Activated CD8-positive, alpha-beta T cell treated with anti-CD3 and anti-CD28 coated beads for 36 hours (primary cell): Measurements from ENCODE around the gene HERC5. TPM values are rescaled to one million over a fixed set of nuclear protein-coding genes. Genes with fewer than 3 reads are reported as not detected.
A peak's percentile ranks its signal among the peaks of the same experiment; 100 is the strongest.

Source experiments
- ATAC-seq: fragments of 200-7000 bp; cut with Tn5 transposase; one replicate; pipeline ENCODE4 v1.10.0; 2021; ENCODE audit warnings: mild to moderate bottlenecking, moderate library complexity
- CTCF ChIA-PET: fragments of 350-600 bp; sonication (Branson Sonifier 250); formaldehyde crosslinking; loops from one replicate; lab custom pipeline; 2021; ENCODE audit warnings: antibody characterized with exemption; lab: Charles Lee
- POLR2A ChIA-PET: fragments of 350-600 bp; sonication (Branson Sonifier 250); formaldehyde crosslinking; loops from one replicate; lab custom pipeline; 2021; ENCODE audit warnings: antibody characterized with exemption; lab: Charles Lee
- DNase-seq: peaks from one replicate; pipeline ENCODE4 v3.0.0-alpha.2; 2020
- H3K27ac Mint-ChIP-seq: one replicate; pipeline ENCODE4 v1.8.0; 2021; ENCODE audit warnings: mild to moderate bottlenecking, mixed read lengths
- H3K27me3 Mint-ChIP-seq: one replicate; pipeline ENCODE4 v1.8.0; 2021; ENCODE audit warnings: mixed read lengths
- H3K36me3 Mint-ChIP-seq: one replicate; pipeline ENCODE4 v1.8.0; 2021; ENCODE audit warnings: low read depth, mixed read lengths
- H3K4me1 Mint-ChIP-seq: one replicate; pipeline ENCODE4 v1.8.0; 2021; ENCODE audit warnings: low read depth, mixed read lengths
- H3K4me3 Mint-ChIP-seq: one replicate; pipeline ENCODE4 v1.8.0; 2021; ENCODE audit warnings: mild to moderate bottlenecking, moderate library complexity, mixed read lengths
- H3K9me3 Mint-ChIP-seq: one replicate; pipeline ENCODE4 v1.8.0; 2021; ENCODE audit warnings: mixed read lengths
- CTCF ChIP-seq: fragments of 200-600 bp; IDR thresholded peaks from one replicate; pipeline ENCODE4 v1.8.0; 2022; ENCODE audit warnings: antibody characterized with exemption, mild to moderate bottlenecking
- intact Hi-C: fragments of 100-400 bp; cut with micrococcal nuclease; formaldehyde crosslinking; loops from one replicate; pipeline ENCODE4 v1.10.0; 2022
- total RNA-seq, 2 experiments: library from RNA; stranded (reverse); gene quantifications; one replicate each; pipeline ENCODE4 v1.2.3, GENCODE V29; 2021

The HERC5 gene
- total RNA-seq, 2 experiments from 2014 or later = 10.2 to 10.5 TPM

- intact Hi-C loops = loop anchor here (10.0 kb wide), 1 partner anchor 166 kb away; the partner anchor contains the start of gene PPM1K
- no peaks in the 10 kb centered on the region for H3K36me3 Mint-ChIP-seq
- no peak for TF ChIP-seq CTCF
- ATAC-seq (no peak), DNase-seq (no peak)
- H3K4me3 Mint-ChIP-seq = no peak overlapping the region
- H3K4me1 Mint-ChIP-seq = peaks cover 3% of the 10 kb centered on the region
- no peaks in the 10 kb centered on the region for H3K27me3 Mint-ChIP-seq
- H3K27ac Mint-ChIP-seq = no peak overlapping the region
- ChIA-PET CTCF (interaction anchor here (1.0 kb wide), 1 partner anchor 73 kb away, joined by 4 read pairs; the partner anchor contains the start of gene HERC6), POLR2A (no interaction called here)
- peaks cover 2% of the 10 kb centered on the region for H3K9me3 Mint-ChIP-seq
These were observed 5.7 kb upstream of the HERC5 start for GRCh38 chr4:88451205-88451604.

GRCh38 chr4:88452912-88453311 lies 4.0 kb upstream of the HERC5 start:
- H3K27ac Mint-ChIP-seq = no peak overlapping the region
- ChIA-PET CTCF (no interaction called here), POLR2A (no interaction called here)
- H3K4me1 Mint-ChIP-seq = peaks cover 9% of the 10 kb centered on the region
- no peak for DNase-seq
- intact Hi-C loops = loop anchor here (10.0 kb wide), 1 partner anchor 168 kb away; the partner anchor contains the start of gene PPM1K
- no peak for TF ChIP-seq CTCF
- H3K27me3 Mint-ChIP-seq = peaks cover 3% of the 10 kb centered on the region
- ATAC-seq = no peak
- H3K36me3 Mint-ChIP-seq = peaks cover 3% of the 10 kb centered on the region
- H3K4me3 Mint-ChIP-seq = no peak overlapping the region
- peaks cover 2% of the 10 kb centered on the region for H3K9me3 Mint-ChIP-seq

GRCh38 chr4:88457307-88458103 lies 586 bp downstream of the HERC5 start:
- Mint-ChIP-seq H3K27me3 (peaks cover 5% of the 10 kb centered on the region), H3K27ac (peak overlapping the region; percentile 63), H3K36me3 (peaks cover 3% of the 10 kb centered on the region), H3K4me3 (peak overlapping the region; percentile 97), H3K4me1 (peaks cover 18% of the 10 kb centered on the region), H3K9me3 (peaks cover 2% of the 10 kb centered on the region)
- intact Hi-C loops = loop anchor here (5.0 to 10.0 kb wide), 2 partner anchors 75 to 173 kb away; partner anchors contain the start of gene PPM1K
- ATAC-seq = peak; percentile 51
- peak; percentile 37 for DNase-seq
- CTCF ChIA-PET = interaction anchor here (0.9 to 2.1 kb wide), 5 partner anchors 8 to 174 kb away, joined by 3 to 7 read pairs (median 4); partner anchors contain the start of genes HERC6 and PPM1K
- POLR2A ChIA-PET = interaction anchor here (0.6 to 1.7 kb wide), 5 partner anchors 21 to 174 kb away, joined by 3 to 11 read pairs (median 4); partner anchors contain the start of gene PPM1K
- no peak for TF ChIP-seq CTCF

- H3K4me1 Mint-ChIP-seq = peaks cover 18% of the 10 kb centered on the region
- peak overlapping the region; percentile 97 for H3K4me3 Mint-ChIP-seq
- TF ChIP-seq CTCF = no peak
- peaks cover 3% of the 10 kb centered on the region for H3K36me3 Mint-ChIP-seq
- ChIA-PET POLR2A (interaction anchor here (0.9 kb wide), 1 partner anchor 82 kb away, joined by 3 read pairs; no protein-coding TSS in a partner anchor), CTCF (interaction anchor here (2.1 kb wide), 1 partner anchor 10 kb away, joined by 7 read pairs; no protein-coding TSS in a partner anchor)
- peaks cover 2% of the 10 kb centered on the region for H3K9me3 Mint-ChIP-seq
- H3K27ac Mint-ChIP-seq = peak overlapping the region; percentile 52
- no peak for DNase-seq
- intact Hi-C loops = loop anchor here (5.0 to 10.0 kb wide), 2 partner anchors 76 to 173 kb away; partner anchors contain the start of gene PPM1K
- H3K27me3 Mint-ChIP-seq = peaks cover 5% of the 10 kb centered on the region
- no peak for ATAC-seq
These were observed 1.3 kb downstream of the HERC5 start for GRCh38 chr4:88458104-88458740.
